Right ventricle myocardium inferior (tissue), 1 donor: ENCODE results near the gene B3GNT7. TPM values are rescaled to one million over a fixed set of nuclear protein-coding genes. Genes with fewer than 3 reads are reported as not detected.

ENCODE experiments used
- ATAC-seq: fragments of 200-7000 bp; cut with Tn5 transposase; one replicate; pipeline ENCODE4 v1.9.1; 2020; ENCODE audit warnings: mild to moderate bottlenecking, moderate library complexity
- DNase-seq: peaks from one replicate; pipeline ENCODE4 v3.0.0; 2021; ENCODE audit errors: missing footprints
- intact Hi-C: fragments of 100-400 bp; cut with DNase I; formaldehyde crosslinking; loops from one replicate; pipeline ENCODE4 v1.11.0; 2022
- total RNA-seq: library from RNA; stranded (reverse); fragmentation: NEBNext Ultra II Directional; extraction: Animal tissue kit (Norgen Biotek cat#: 25700); gene quantifications from one replicate; pipeline ENCODE4 v1.2.1, GENCODE V29; 2021
- donor health status: DM: no; HTN: yes; CAD: no; lungs with severe emphysema.

Gene B3GNT7
- total RNA-seq, 1 donor from 2014 or later = 9.1 TPM

DNA sequence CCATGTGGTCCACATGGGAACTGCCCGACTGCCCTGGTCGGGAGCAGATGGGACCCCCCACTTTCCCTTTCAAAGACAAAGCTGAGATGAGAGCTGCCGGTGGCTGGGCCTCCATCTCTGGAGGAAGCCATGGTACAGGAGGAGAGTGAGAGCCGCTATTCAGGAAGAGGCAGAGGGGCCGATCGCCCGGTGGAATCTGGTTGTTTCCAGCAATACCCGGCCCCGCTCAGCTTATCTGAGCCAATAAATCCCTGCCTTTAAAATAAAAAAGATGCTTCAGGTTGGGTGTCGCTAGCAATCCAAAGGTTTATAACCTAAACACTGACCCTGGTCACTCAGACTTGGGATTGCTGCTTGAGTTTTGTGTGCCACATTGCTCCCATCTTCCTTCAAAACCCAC lies 15.2 kb upstream of the B3GNT7 start:
- DNase-seq = no peak
- intact Hi-C loops = no loop called here
- no peak for ATAC-seq

GRCh38 chr2:231380991-231381847 lies 14.3 kb upstream of the B3GNT7 start:
- ATAC-seq = no peak
- intact Hi-C loops = no loop called here
- DNase-seq = no peak

GRCh38 chr2:231382116-231382515 lies 13.4 kb upstream of the B3GNT7 start:
- no peak for DNase-seq

GRCh38 chr2:231383416-231384108 lies 11.9 kb upstream of the B3GNT7 start:
- intact Hi-C loops = no loop called here
- no peak for ATAC-seq
- no peak for DNase-seq

More at GRCh38 chr2:231382116-231382515, 13.4 kb upstream of the B3GNT7 start:
- intact Hi-C loops = no loop called here
- no peak for ATAC-seq

DNA sequence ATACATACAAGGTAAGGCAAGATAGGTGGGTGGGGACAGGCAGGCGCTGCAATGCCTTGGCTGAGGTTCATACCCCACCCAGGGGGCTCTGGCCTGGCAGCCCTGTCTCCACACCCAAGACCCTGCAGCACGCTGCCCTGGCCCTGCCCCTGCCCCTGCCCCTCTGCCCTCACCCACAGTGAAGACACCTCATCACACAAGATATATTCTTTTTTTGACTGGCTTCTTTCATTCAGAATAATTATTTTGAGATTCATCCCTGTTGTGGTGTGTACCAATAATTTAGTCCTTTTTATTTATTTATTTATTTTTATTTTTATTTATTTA lies 11.4 kb upstream of the B3GNT7 start:
- no peak for ATAC-seq
- intact Hi-C loops = no loop called here
- DNase-seq = no peak

DNA sequence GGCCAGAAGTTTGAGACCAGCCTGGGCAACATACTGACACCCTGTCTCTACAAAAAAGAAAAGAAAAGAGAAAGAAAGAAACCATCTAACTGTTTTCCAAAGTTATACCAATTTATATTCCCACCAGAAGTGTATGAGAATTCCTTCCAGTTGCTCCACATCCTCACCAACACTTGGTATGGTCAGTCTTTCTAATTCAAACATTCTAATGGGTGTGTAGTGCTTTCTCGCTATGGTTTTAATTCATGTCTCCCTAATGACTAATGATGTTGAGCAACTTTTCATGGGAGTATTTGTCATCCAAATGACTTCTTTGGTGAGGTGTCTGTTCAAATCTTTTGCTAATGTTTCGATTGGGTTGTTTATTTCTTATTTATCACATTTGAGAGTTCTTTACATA lies 10.5 kb upstream of the B3GNT7 start:
- intact Hi-C loops = no loop called here
- ATAC-seq (no peak), DNase-seq (no peak)

- no peak for DNase-seq
- intact Hi-C loops = no loop called here
- ATAC-seq = no peak
Measured at GRCh38 chr2:231385429-231385828, 10.1 kb upstream of the B3GNT7 start.

DNA sequence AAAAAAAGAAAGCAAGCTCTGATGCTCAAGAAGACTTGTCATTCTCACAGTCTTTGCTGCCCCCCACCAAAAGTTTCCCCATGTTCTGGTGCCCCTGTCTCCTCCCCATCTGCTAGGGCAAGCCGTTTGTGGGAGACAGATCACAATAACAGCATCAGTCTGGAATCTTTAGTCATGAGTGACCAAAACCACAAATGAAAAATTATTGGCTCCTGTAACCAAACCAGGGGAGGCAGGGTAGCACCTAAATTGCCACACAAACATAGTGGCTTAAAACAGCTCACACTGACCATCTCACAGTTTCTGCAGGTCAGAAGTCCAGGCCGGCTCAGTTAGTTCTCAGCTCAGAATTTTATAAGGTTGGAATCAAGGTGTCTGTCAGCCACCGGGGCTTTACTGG lies 9.1 kb upstream of the B3GNT7 start:
- no peak for ATAC-seq
- intact Hi-C loops = no loop called here
- no peak for DNase-seq

- ATAC-seq (peak; percentile 73), DNase-seq (no peak)
- intact Hi-C loops = no loop called here
Measured at GRCh38 chr2:231387904-231388724, 7.4 kb upstream of the B3GNT7 start.

DNA sequence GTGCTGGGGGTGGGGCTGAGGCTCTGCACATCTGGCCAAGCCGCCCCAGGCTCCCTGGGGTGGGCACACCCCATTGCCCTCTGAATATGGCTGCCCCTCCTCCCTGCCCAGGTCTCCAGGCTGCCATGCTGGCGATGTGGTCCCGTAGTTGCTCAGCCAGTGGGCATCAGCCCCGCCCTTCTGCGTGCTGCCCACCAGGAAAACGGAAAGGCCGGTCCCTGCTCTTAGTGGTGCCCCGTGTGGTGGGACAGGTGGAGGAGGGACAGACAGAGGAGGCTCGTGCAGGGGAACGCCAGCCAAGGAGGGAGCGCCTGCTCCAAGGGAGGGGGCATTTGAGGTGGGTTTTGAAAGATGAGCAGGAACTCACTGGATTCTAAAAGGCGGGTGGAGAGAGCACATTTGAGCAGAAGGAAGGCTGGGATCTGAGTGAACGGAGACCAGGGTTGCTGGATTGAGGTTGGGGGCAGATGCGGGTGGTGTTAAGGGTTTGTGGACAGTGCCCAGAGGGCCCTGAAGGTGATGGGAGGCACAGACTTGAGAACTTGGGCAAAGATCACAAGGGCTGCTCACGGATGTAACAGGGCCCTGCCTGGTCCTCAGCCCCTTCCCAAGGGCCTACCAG lies 6.7 kb upstream of the B3GNT7 start:
- intact Hi-C loops = no loop called here
- DNase-seq (no peak), ATAC-seq (no peak)

DNA sequence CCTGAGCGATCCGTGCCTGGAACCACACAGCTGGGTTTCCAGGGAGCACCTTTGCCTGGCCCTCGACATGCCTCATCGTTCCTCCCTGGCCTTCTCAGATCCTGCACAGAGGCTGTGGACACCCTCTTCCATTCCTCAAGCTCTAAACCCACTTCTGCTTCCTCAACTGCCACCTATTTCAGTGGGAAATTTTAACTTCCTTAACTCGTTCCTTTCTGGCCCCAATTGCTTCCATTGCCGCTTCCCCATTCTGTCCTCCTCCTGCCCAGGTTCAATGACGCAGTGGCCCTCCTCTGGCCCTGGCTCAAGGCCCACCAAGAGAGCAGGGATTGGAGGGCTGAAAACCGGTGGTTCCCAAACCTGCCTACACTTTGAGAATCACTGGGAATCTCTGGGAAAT lies 4.8 kb upstream of the B3GNT7 start:
- ATAC-seq = no peak
- DNase-seq = no peak
- intact Hi-C loops = no loop called here

GRCh38 chr2:231391981-231392380 lies 3.5 kb upstream of the B3GNT7 start:
- DNase-seq = no peak
- ATAC-seq = no peak
- intact Hi-C loops = no loop called here

DNA sequence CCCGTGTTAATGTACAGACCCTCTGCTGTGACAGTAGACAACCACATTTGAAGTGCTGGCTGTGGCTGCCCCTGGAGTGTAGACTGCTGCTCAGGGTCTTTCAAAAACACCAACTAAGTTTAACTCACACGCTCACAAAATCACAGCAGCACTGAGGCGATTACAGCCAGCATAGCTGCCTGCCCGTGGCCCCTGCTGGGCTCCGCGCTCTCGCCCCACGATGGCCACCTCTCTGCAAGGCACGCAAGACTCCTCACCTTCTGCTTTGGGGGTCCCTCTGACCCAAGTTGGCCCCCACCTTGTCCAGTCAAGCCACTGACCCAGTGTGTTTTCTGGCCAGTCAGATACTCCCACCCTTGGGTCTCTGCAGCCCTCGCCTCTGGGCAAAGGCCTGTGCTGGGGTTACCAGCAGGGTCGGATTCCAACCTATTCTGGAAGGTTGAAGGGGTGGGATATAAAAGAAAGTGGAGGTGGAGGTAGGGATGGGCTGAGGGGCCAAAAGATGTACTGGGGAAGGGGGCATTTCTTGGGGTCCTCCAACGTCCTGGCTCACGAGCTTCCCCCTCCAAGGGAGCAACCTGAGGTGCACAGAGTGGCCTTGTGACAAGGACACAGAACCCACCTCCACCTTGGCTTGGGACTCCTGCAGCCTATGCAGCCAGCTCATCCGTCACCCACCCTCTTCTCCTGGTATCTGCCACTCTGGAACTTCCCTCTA lies 2.9 kb upstream of the B3GNT7 start:
- DNase-seq (no peak), ATAC-seq (no peak)
- intact Hi-C loops = no loop called here

GRCh38 chr2:231393149-231394131 lies 2.1 kb upstream of the B3GNT7 start:
- DNase-seq (no peak), ATAC-seq (no peak)
- intact Hi-C loops = loop anchor here (2.0 kb wide), 1 partner anchor 99 kb away; no protein-coding TSS in a partner anchor

- intact Hi-C loops = loop anchor here (2.0 to 5.0 kb wide), 2 partner anchors 32 to 100 kb away; no protein-coding TSS in a partner anchor
- DNase-seq = no peak
- no peak for ATAC-seq
Measured at GRCh38 chr2:231394211-231395141, 1.0 kb upstream of the B3GNT7 start.
